ENCODE measurements around the gene WNT11. TPM values are rescaled to one million over a fixed set of nuclear protein-coding genes. Genes with fewer than 3 reads are reported as not detected.

WNT11 gene
- total RNA-seq, 2 donors from 2014 or later, result 3.6 to 3.8 TPM

DNA sequence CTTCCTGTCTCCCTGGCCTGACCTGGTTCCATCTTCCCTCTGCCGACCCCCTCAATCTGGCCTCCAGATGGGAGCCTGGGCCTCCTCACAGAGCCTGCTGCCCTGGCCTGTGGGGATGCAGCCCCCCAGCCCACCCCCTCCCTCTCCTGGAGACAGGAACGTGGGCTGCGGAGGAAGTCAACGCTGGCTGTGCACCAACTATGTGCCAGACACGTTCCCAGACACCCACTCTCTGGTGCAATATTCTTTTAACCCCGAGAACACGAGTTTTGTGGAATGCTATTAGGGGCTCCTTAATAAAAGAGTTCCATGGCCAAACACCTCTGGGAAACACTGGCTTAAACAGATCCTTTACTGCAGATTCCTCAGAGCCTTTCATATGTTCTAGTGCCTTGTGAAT is 15.9 kb downstream of the WNT11 start:
- intact Hi-C loops (cut with DNase I), result no loop called here
- H3K9ac ChIP-seq (ENCODE audit: low read depth in 2 of 2, low read length in 2 of 2), result no peak overlapping the region
- TF ChIP-seq, protein P1, sequence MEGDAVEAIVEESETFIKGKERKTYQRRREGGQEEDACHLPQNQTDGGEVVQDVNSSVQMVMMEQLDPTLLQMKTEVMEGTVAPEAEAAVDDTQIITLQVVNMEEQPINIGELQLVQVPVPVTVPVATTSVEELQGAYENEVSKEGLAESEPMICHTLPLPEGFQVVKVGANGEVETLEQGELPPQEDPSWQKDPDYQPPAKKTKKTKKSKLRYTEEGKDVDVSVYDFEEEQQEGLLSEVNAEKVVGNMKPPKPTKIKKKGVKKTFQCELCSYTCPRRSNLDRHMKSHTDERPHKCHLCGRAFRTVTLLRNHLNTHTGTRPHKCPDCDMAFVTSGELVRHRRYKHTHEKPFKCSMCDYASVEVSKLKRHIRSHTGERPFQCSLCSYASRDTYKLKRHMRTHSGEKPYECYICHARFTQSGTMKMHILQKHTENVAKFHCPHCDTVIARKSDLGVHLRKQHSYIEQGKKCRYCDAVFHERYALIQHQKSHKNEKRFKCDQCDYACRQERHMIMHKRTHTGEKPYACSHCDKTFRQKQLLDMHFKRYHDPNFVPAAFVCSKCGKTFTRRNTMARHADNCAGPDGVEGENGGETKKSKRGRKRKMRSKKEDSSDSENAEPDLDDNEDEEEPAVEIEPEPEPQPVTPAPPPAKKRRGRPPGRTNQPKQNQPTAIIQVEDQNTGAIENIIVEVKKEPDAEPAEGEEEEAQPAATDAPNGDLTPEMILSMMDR (IDR thresholded peaks at IDR 0.05), result no peak

DNA sequence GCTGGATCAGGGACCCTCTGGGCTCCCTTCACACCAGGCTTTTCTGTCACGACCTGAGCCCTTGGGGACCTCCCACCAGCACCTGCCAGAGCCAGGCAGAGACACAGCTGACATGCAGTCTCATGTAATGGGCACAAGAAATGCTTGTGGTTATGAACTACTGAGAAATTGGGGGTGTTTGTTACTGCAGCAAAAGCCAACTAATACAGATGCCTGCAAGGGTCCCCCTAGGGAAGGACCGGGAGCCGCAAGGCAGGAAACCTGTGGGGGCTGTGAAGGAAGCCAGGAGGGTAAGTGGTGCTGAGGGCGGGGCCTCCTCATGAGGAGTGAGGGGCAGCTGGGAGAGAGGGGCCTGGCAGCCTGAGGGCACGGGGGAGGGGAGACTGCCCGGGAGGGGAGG is 16.6 kb downstream of the WNT11 start:
- Histone ChIP-seq H3K4me1 (no peaks in the 10 kb centered on the region), H3K36me3 (no peaks in the 10 kb centered on the region), H3K9ac (ENCODE audit: low read depth in 2 of 2, low read length in 2 of 2) (no peak overlapping the region), H3K9me3 (no peaks in the 10 kb centered on the region), H3K27me3 (no peaks in the 10 kb centered on the region), H3K4me3 (no peak overlapping the region), H3K27ac (no peak overlapping the region)
- TF ChIP-seq, protein P1 (IDR thresholded peaks at IDR 0.05), result no peak
- DNase-seq, result no peak
- intact Hi-C loops (cut with DNase I), result no loop called here

More for the DNA sequence above, 15.9 kb downstream of the WNT11 start:
- no peaks in the 10 kb centered on the region for H3K27me3 ChIP-seq
- H3K4me3 ChIP-seq, result no peak overlapping the region
- no peak for DNase-seq
- no peaks in the 10 kb centered on the region for H3K36me3 ChIP-seq
- H3K9me3 ChIP-seq, result no peaks in the 10 kb centered on the region
- H3K27ac ChIP-seq, result no peak overlapping the region
- H3K4me1 ChIP-seq, result no peaks in the 10 kb centered on the region

DNA sequence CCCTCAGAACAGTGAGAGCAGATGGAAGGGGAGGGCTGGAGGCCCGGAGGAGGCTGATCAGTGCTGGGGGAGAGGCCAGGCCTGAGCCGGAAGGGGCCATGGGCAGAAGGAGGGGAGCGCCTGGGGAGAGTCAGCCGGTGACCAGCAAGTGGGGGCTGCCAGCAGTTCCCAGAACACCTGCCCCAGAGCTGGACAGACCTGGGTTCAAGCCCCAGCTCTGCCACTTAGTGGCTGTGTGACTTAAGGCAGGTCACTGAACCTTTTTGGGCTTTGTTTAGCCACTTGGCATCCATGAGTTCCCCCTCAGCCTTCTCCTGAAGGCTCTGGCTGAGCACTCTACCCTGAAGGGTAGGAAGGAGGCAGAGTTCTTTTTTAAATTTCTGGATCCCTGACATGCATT is 17.4 kb downstream of the WNT11 start:
- TF ChIP-seq, protein P1 (IDR thresholded peaks at IDR 0.05), result no peak
- no peaks in the 10 kb centered on the region for H3K4me1 ChIP-seq
- no peaks in the 10 kb centered on the region for H3K36me3 ChIP-seq
- DNase-seq, result no peak
- H3K9ac ChIP-seq (ENCODE audit: low read depth in 2 of 2, low read length in 2 of 2), result no peak overlapping the region
- intact Hi-C loops (cut with DNase I), result no loop called here
- no peaks in the 10 kb centered on the region for H3K9me3 ChIP-seq
- H3K27me3 ChIP-seq, result no peaks in the 10 kb centered on the region
- no peak overlapping the region for H3K4me3 ChIP-seq
- no peak overlapping the region for H3K27ac ChIP-seq

DNA sequence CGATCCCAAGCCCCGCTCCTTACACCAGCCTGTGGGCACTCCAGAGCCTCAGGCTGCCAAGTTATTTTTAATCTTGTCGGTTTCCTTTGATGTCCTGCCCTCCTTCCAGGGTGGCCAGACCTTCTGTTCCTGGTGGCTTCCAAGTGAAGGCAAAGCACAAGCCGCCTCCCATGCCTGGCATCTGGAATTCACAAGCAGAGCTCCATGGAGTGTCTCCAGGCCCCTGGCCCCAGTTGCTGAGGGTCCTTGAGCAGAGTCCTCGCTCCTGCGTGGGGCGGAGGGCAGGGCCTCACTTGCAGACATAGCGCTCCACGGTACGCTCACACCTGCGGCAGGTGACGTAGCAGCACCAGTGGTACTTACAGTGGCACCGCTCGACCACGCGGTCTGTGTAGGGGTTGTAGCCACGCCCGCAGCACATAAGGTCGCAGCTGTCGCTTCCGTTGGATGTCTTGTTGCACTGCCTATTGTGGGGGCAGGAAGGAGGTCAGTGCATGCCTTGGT is 19.5 kb downstream of the WNT11 start:
- H3K36me3 ChIP-seq, result no peaks in the 10 kb centered on the region
- no peak overlapping the region for H3K27ac ChIP-seq
- no peak overlapping the region for H3K4me3 ChIP-seq
- TF ChIP-seq, protein P1 (IDR thresholded peaks at IDR 0.05), result no peak
- intact Hi-C loops (cut with DNase I), result no loop called here
- no peaks in the 10 kb centered on the region for H3K9me3 ChIP-seq
- no peaks in the 10 kb centered on the region for H3K27me3 ChIP-seq
- H3K9ac ChIP-seq (ENCODE audit: low read depth in 2 of 2, low read length in 2 of 2), result no peak overlapping the region
- H3K4me1 ChIP-seq, result no peaks in the 10 kb centered on the region
- no peak for DNase-seq

DNA sequence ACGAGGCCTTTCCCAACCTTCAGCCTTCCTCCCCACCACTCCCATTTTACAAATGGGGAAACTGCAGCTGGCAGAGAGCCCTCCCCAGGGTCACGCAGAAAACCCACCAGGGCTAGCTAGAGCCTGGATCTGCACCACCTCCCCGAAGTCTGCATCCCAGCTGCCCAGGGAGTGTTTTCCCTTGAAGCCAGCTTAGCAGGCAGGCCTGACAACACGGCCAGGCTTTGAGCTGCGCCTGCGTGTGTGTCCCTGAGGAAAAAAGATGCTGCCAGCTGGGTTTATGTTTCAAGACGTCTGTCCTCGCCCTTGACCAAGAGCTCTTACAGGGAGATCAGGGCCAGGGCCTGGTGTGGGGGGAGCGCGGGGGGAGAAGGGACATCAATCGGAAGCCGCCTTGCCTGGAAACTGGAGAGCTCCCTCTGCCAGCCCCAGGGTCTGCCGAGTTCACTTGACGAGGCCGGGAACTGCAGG is 20.3 kb downstream of the WNT11 start:
- no peaks in the 10 kb centered on the region for H3K4me1 ChIP-seq
- intact Hi-C loops (cut with DNase I), result no loop called here
- H3K9me3 ChIP-seq, result no peaks in the 10 kb centered on the region
- H3K9ac ChIP-seq (ENCODE audit: low read depth in 2 of 2, low read length in 2 of 2), result no peak overlapping the region
- no peaks in the 10 kb centered on the region for H3K36me3 ChIP-seq
- TF ChIP-seq, protein P1 (IDR thresholded peaks at IDR 0.05), result no peak
- H3K27me3 ChIP-seq, result no peaks in the 10 kb centered on the region
- peak; percentile 23 for DNase-seq
- no peak overlapping the region for H3K4me3 ChIP-seq
- H3K27ac ChIP-seq, result no peak overlapping the region
